ENCODE measurements around the gene PKD2.
A peak's percentile ranks its signal among the peaks of the same experiment; 100 is the strongest.
"Not testable (repeated sequence)": the region's sequence is repeated elsewhere in the genome, so short reads cannot be mapped to it uniquely, and the experiment has no call there.

The PKD2 gene

DNA sequence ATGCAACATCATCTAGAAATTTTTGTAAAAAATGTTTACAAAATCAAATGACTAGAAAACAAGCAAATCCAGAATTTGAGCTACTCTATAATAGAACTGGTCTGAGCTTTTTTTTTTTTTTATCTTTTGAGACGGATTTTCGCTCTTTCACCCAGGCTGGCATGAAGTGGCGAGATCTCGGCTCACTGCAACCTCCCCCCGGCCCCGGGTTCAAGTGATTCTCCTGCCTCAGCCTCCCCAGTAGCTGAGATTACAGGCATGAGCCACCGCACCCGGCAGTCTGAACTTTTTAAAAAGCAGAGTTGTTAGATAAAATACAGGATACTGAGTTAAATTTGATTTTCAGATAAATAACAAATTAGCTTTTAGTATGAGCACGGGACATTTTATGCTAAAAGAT is 20.9 kb upstream of the PKD2 start:
- no peak for DNase-seq

DNA sequence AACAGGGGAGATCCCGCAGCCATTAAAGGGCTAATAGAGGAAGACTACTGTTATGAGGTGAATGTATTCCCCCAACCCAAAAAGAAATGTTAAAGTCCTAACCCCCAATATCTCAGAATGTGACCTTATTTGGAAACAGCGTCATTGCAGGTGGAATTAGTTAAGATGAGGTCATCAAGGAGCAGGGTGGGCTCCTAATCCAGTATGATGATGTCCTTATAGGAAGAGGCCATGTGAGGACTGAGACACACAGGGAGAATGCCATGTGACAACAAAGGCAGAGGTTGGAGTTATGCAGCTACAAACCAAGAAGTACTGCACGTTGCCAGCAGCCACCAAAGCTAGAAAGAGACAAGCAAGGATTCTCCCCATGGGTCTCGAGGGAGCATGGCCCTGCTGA is 17.7 kb upstream of the PKD2 start:
- DNase-seq: no peak

- DNase-seq: no peak
Observed at GRCh38 chr4:87995435-87995834, 12.0 kb upstream of the PKD2 start.

DNA sequence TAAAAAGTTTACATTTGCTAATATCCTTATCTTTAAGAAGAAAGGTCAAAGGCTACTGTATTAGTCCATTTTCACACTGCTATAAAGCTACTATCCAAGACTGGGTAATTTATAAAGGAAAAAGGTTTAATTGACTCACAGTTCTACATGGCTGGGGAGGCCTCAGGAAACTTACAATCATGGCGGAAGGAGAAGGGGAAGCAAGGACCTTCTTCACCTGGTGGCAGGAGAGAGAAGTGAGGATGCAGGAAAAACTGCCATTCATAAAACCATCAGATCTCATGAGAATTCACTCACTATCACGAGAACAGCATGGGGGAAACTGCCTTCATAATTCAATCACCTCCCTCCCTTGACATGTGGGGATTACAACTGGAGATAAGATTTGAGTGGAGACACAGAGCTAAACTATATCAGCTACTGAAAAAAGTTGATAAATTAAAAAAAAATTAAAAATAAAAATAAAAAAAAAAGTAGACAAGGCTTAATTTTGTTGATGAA is 8.2 kb upstream of the PKD2 start:
- DNase-seq: not testable (repeated sequence)

DNA sequence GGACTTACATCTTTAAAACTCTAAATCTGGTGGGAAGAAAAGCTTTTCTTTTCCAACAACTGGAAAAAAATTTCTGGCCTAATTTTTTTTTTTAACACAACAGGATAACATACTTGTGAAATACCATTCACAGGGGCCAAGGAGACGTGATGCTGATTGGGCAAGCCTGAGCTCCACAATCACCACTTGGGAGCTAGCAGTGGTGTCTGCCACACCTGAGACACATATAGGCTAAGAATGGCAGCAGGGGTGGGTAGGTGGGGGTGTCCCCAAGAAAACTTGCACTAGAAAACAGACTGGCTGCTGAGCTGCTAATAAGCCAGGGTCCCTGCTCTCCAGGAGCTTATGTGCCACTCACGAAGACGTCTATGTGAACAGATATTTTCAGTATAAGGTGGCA is 5.6 kb upstream of the PKD2 start:
- DNase-seq: no peak

GRCh38 chr4:88002786-88003185 is 4.6 kb upstream of the PKD2 start:
- no peak for DNase-seq

DNA sequence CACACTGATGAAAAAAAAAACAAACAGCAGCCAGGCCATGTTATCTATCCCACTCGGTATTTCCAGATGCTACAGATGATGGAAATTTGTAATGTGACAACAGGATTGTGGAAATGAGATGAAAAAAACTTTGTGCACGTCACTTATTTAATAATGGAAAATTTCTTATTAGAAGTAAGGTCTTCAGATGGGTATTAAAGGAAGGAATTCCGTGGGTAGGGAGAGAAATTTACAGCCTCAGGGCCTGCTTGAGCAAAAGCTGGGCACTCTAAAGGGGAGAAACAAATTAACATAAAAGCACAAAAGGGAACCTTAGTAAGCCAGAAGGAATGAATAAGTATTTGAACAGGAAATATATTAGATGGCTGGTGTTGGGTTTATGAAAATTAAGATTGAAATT is 4.2 kb upstream of the PKD2 start:
- DNase-seq: no peak

DNA sequence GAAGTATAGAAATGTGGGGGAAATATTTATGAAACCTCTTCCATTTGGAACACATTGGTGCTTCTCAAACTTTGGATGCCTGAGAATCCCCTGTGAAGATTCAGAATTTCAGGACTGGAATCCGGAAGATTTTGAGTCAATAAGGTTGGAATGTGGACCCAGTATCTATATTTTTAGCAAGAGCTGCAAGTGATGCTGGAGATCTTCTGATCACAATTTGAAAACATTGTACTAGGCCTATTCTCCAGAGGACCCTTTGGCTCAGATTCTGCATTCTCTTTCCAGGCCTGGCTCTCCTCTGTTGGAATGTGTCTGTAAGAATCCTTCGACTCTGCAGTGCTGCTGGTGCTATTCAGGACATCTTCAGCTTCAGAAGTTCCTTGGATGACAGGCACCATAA is 2.4 kb upstream of the PKD2 start:
- DNase-seq: no peak

DNA sequence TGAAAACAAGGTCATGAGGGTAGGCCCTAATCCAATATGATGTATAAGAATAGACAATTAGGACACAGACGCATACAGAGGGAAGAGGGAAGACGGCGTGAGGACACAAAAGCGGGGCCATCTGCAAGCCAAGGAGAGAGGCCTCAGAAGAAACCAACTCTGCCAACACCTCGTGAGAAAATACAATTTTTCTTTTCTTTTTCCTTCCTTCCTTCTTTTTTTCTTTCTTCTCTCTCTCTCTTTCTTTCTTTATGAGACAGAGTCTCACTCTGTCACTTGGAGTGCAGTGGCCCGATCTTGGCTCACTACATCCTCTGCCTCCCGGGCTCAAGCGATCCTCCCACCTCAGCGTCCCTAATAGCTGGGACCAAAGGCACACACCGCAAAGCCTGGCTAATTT is 1.5 kb upstream of the PKD2 start:
- no peak for DNase-seq

DNA sequence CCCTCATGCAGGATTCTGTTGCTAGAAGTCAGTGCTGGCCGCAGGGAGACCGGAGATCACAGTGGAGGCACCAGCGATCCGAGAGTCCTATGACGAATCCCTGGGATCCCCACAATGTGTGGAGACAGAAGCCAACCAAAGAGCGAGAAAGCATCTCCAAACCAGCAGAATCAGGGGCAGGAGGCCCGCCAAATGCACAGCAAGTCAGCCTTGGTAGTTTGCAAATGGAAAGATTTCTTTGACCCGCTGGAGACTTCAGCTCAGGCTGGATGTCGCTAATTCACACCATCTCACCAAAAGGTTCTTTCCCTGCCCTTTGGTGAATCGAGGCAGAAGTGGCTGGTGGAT is 505 bp upstream of the PKD2 start:
- DNase-seq: no peak

- DNase-seq: peak; percentile 8 to 56 (median 32)
Observed at GRCh38 chr4:88008122-88008742, 797 bp downstream of the PKD2 start.

DNA sequence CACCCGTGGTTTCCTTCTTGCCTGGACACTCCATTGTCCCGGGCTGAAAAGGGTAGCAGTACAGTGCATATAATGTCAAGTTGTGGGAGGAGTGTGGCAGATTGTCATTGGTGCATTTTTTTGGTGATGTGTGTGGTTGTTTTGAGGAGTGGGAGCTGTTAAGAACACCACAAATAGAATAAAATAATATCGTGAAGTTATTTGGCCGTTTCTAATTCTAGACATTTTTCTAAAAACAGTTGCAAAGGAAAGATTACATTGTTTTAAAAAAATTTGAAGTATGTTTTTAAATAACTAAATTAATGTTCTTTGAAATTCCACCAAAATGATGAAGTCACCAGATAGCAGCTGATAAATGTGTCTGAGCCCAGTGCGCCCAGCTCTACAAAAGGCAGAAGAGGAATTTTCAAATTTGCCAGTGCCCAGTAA is 1.3 kb downstream of the PKD2 start:
- DNase-seq: peak in 3 of 4 experiments; percentile 18 to 53 (median 43)

- no peak for DNase-seq
Observed at GRCh38 chr4:88009871-88010270, 2.4 kb downstream of the PKD2 start.

- no peak for DNase-seq
Observed at GRCh38 chr4:88010966-88011365, 3.5 kb downstream of the PKD2 start.

DNA sequence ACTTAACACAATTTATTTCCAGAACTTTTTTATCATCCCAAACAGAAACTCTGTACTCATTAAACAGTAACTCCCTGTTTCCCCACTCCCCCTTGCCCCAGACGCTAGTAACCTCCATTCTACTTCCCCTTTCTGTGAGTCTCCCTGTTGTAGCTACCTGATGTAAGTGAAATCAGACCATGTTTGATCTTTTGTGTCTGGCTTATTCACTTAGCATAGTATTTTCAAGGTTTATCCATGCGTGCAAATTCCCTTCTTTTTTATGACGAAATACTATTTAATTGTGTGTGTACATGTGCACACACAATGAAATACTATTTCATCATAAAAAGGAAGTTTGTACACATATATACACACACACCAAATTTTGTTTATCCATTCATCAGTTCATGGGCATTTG is 5.2 kb downstream of the PKD2 start:
- peak in 3 of 4 experiments; percentile 31 to 62 (median 52) for DNase-seq

- DNase-seq: no peak
Observed at GRCh38 chr4:88014386-88014905, 7.0 kb downstream of the PKD2 start.

DNA sequence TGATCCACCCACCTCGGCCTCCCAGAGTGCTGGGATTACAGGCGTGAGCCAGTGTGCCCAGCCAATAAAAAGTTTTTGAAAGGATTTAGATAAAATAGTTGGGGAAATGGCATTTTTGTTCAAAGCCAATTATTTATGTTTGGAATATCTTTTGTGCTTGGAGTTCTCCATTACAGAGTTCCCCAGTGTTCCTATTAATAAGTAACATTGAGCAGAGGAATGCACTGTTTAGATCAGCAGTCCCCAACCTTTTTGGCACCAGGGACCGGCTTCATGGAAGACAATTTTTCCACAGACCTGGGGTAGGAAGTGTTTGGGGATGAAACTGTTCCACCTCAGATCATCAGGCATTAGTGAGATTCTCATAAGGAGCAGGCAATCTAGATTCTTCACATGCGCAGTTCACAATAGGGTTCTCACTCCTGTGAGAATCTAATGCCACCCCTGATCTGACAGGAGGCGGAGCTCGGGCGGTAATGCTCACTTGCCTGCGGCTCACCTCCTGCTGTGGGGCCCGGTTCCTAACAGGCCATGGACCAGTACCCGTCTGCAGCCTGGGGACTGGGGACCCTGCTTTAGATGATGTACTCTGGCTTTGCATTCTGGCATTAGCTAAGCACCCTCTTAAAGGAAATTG is 8.3 kb downstream of the PKD2 start:
- no peak for DNase-seq

DNA sequence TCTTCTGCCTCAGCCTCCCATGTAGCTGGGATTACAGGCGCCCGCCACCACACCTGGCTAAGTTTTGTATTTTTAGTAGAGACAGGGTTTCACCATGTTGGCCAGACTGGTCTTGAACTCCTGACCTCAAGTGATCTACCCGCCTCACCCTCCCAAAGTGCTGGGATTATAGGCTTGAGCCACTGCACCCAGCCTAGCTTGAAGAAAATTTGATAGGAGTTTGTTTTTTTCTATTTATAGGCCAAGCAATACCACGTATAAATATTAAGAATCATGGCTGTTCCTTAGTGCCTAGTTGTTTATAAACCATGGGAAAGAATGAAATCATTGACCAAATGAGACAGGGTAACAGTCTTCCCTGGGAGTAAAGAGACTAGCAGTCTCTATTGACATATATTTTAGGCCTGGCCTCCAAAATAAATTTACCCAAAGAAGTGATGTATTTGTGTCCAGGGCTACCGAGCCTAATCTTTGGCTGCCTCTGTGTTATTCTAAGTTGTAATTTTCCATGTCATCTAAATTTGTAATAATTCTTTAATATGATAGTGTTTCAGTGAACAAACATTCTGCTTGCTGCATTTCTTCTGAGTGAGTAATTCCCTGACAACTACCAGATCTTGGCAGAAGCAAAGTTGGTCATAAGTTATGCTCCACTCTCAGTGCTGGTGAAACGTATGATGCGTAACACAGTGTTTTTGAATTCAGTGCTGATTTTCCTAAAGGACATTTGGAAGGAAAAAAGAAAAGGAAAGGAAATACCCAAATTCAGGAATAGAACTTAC is 10.3 kb downstream of the PKD2 start:
- DNase-seq: no peak

GRCh38 chr4:88018466-88018865 is 11.0 kb downstream of the PKD2 start:
- no peak for DNase-seq

DNA sequence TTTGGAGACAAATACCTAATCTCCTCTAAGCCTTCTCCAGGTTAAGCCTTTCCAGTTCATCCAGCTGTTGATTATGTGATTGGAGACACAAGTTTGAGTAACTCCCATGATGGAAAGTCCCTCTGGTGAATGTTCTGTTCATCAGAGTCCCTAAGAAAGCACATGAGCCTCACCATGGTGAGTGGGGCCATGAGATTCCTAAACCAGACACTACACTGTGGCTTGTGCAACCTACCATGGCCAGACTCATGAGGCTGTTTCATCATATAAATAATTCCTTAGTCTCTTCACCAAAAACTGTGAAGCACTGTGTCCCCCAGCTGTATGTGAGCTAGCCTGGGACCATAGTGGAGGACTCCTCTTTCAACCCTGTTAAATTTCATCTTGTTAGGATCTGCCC is 14.4 kb downstream of the PKD2 start:
- peak; percentile 36 to 59 (median 56) for DNase-seq

DNA sequence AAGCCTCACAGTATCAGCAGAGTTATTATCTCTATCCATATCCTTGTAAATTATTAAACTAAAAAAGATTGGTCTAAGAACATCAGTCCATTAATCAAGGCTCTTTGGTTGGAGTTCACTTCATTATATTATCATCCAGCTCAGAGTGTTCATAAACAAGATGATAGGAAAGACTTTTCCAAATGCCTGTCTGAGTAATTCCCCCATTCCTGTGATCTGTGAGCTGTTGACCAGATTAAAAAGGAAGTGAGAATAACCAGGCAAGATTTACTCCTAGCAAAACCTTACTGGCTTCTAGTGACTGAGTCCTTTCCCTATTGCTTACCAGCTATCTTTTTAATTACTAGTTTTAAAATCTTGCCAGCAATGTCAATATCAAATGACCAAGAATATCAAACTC is 14.9 kb downstream of the PKD2 start:
- peak; percentile 20 to 48 (median 32) for DNase-seq

- DNase-seq: not testable (repeated sequence)
Observed at GRCh38 chr4:88025868-88026661, 18.6 kb downstream of the PKD2 start.

Measured in suppressor macrophage (primary cell).